ENCODE results near the gene STAC2. TPM values are rescaled to one million over a fixed set of nuclear protein-coding genes. Genes with fewer than 3 reads are reported as not detected.

Gene STAC2
- total and polyA plus RNA-seq, 12 donors, result 0.09 to 4.9 (median 0.51) TPM; not detected in 1

- peaks cover 14 to 51% (median 39%) of the 10 kb centered on the region in 7 donors for H3K27me3 ChIP-seq
- H3K9me3 ChIP-seq, result no peaks in the 10 kb centered on the region
- intact Hi-C loops (cut with DNase I), result no loop called here
- ATAC-seq (no peak), DNase-seq (no peak)
- peaks cover 7 to 34% (median 25%) of the 10 kb centered on the region in 9 donors for H3K4me1 ChIP-seq
- no peak for TF ChIP-seq CTCF (IDR thresholded peaks at IDR 0.05)
- no peaks in the 10 kb centered on the region for H3K36me3 ChIP-seq
- no peak overlapping the region for H3K27ac ChIP-seq
- 81 to 83% methylated on average over 9 of the region's 9 CpGs for WGBS, 2 donors
- no peak overlapping the region for H3K4me3 ChIP-seq
These were observed 2.6 kb downstream of the STAC2 start for GRCh38 chr17:39222866-39223834.

- Histone ChIP-seq H3K27ac (no peak overlapping the region), H3K4me3 (no peak overlapping the region), H3K36me3 (no peaks in the 10 kb centered on the region), H3K27me3 (peaks cover 14 to 50% (median 29%) of the 10 kb centered on the region in 7 donors), H3K4me1 (peaks cover 7 to 34% (median 25%) of the 10 kb centered on the region in 9 donors), H3K9me3 (no peaks in the 10 kb centered on the region)
- DNase-seq (no peak), ATAC-seq (no peak)
- intact Hi-C loops (cut with DNase I), result no loop called here
- WGBS, 2 donors, result 62 to 65% methylated on average over 7 of the region's 7 CpGs
- TF ChIP-seq CTCF (IDR thresholded peaks at IDR 0.05), result no peak
These were observed 3.6 kb downstream of the STAC2 start for GRCh38 chr17:39222151-39222550.

- Histone ChIP-seq H3K27ac (no peak overlapping the region), H3K36me3 (no peaks in the 10 kb centered on the region), H3K4me1 (peaks cover 7 to 33% (median 22%) of the 10 kb centered on the region in 9 donors), H3K4me3 (no peak overlapping the region), H3K27me3 (peaks cover 14 to 45% (median 23%) of the 10 kb centered on the region in 7 donors), H3K9me3 (no peaks in the 10 kb centered on the region)
- ATAC-seq, result no peak
- WGBS, 2 donors, result 94 to 95% methylated on average over 6 of the region's 6 CpGs
- no peak for TF ChIP-seq CTCF (IDR thresholded peaks at IDR 0.05)
- DNase-seq, result no peak
- intact Hi-C loops (cut with DNase I), result no loop called here
These were observed 4.2 kb downstream of the STAC2 start for GRCh38 chr17:39221572-39221971.

GRCh38 chr17:39219647-39220154 is 6.0 kb downstream of the STAC2 start:
- Histone ChIP-seq H3K4me3 (no peak overlapping the region), H3K36me3 (no peaks in the 10 kb centered on the region), H3K9me3 (no peaks in the 10 kb centered on the region), H3K27ac (peak overlapping the region in 6 of 10 donors; percentile 3 to 63 (median 30)), H3K27me3 (peaks cover 0 to 26% (median 6%) of the 10 kb centered on the region in 7 donors), H3K4me1 (peaks cover 0 to 14% (median 4%) of the 10 kb centered on the region in 9 donors)
- no peak for TF ChIP-seq CTCF (IDR thresholded peaks at IDR 0.05)
- WGBS, 2 donors, result 33 to 43% methylated on average over 8 of the region's 8 CpGs
- DNase-seq (peak in 1 of 2 donors; percentile 63), ATAC-seq (peak; percentile 23 to 83 (median 73))
- intact Hi-C loops (cut with DNase I), result no loop called here
